HG02763 (cell line): ENCODE results near the gene SPOCK3.
A peak's percentile ranks its signal among the peaks of the same experiment; 100 is the strongest.
"Not testable (repeated sequence)": the region's sequence is repeated elsewhere in the genome, so short reads cannot be mapped to it uniquely, and the experiment has no call there.

Source experiments
- ATAC-seq: cut with Tn5 transposase; IDR thresholded peaks from one replicate; pipeline ENCODE4 v1.9.1; 2021; ENCODE audit warnings: mild to moderate bottlenecking, moderate library complexity; ENCODE audit not compliant: unreplicated experiment

Gene SPOCK3

GRCh38 chr4:166968219-166968618 is 266.1 kb downstream of the SPOCK3 start:
- ATAC-seq, result not testable (repeated sequence)

DNA sequence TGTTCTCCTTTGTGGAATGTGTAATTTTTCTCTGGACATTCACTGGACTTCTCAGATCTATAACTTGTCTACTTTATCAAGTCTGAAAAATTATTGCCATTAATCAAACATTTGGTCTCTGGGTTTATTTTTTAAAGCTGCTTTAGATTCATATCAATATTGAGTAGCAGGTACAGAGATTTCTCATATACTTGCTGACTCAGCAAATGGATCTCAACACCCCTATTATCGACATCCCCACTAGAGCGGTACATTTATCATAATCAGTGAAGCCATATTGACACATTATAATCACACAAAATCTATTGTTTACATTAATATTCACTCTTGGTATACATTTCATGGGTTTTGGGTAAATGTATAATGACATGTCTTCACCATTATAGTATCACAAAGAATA is 268.7 kb downstream of the SPOCK3 start:
- no peak for ATAC-seq

- ATAC-seq, result no peak
These were observed 276.8 kb downstream of the SPOCK3 start for GRCh38 chr4:166957451-166957850.

DNA sequence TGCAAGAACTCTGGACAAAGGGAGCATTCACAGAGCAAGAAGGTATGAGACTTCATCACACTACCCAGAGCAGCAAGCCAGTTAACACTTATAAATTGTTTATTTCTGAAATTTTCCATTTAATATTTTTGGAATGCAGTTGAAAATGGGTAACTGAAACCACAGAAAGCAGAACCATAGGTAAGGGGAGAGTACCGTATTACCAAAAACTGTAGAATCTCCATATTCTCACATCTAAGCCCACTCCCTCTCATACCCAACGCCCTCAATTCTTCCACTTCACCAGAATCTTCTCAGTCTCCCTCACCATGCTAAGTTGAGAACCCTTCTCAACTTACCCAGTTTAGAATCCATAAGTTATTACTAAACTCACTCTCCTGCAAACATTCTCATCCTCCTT is 277.8 kb downstream of the SPOCK3 start:
- no peak for ATAC-seq

DNA sequence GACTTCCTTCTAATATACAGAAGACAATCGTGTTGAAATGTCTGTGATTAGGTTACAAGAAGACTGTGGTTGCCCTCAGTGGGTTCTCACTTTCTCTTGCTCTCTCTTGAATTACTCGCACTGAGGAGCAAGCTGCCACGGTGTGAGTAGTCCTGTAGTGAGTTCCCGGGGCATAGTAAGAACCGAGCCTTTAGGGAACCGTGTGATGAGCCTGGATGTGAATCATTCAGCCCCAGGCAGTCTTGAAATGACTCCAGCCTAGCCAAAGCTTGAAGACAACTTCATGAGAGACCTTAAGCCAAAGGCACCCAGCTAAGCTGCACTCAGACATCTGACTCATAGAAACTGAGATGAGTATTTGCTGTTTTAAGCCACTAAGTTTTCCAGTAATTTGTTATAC is 292.7 kb downstream of the SPOCK3 start:
- ATAC-seq, result no peak

DNA sequence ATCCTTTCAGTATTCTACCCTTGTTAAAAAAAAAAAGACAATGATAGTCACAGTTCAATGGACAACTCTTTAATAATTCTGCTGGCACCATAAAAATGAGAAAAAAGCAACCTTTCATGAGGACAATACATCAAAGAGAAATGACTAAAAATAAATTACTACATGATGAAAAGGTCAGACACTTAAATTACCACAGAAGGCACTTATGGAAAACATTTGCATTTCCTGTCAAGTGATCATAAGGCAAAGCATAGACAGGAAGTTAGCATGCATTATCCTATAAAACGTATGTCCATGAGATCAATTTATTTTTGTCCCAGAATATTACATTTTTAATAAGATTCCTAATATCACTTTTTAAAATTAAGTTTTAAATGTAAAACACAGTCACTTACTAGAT is 303.8 kb downstream of the SPOCK3 start:
- no peak for ATAC-seq

DNA sequence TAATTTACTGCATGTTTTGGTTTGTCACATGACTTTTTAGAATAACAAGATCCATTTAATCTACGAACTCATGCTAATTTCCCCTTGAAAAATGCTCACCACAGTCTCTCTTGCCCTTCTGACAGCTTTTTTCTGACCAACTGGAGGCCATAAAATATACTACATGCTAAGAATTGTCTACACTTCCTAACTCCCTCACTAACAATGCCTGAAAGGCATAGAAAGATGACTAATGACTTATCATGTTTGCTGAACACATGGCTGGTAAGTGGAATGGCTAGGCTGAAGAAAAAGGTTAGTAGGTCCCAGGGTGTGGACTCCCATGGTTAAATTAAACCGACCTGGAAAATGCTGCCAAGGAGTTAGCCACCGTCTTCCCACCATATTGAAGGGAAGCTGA is 309.9 kb downstream of the SPOCK3 start:
- ATAC-seq, result no peak

DNA sequence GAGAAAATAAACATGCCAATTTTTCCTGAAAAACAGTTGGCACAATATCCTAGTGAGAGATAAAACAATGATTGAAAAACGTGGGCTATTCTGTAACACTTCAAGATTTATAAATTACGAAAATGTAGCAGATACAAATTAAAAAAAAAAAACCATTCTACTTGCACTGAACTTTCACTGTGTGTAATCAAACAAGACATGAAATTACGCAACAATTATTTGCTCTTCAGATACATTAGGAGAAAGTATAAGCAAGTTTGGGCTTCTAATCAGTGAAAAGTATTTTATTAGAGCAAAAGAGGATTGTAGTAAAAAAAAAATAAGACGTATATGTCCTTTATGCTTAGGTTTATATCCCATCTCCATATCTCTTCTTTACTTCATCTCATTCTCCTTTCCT is 320.4 kb downstream of the SPOCK3 start:
- ATAC-seq, result no peak

GRCh38 chr4:166903408-166903807 is 330.9 kb downstream of the SPOCK3 start:
- no peak for ATAC-seq

DNA sequence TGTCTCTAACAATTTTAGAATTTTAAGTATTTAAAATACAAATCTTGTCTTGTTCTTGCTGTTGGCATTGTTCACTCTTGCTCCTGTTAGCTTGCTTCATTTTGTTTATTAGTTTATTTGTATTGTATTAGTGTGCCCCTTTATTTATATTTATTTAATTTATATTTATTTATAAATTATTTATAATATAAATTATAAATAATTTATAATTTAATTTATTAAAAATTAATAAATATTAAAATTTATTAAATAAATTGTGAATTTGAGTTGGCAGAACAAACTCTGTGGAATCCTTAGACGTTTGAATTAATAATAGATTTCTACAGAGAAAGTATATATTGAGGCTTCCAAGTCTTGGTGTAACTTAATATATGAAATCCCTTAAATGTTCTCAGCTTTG is 331.4 kb downstream of the SPOCK3 start:
- no peak for ATAC-seq

- peak; percentile 64 for ATAC-seq
These were observed 338.0 kb downstream of the SPOCK3 start for GRCh38 chr4:166896254-166896653.

- ATAC-seq, result no peak
These were observed 338.5 kb downstream of the SPOCK3 start for GRCh38 chr4:166895771-166896170.

DNA sequence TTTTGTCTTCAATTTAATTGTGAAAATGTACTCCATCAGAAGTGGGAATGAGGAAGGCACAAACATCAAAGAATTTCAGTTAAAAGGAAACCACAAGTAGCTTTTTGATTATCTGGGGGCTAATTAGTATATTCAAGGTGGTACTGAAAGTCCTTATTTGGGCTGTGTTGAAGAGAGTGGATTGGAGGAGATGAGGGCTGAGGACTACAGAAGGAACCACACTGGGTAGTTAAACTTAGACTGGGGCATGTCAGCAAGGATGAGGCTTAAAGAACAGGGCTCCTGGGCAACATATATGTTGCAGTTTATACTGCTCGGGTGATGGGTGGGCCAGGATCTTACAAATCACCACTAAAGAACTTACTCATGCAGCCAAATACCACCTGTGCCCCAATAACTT is 346.8 kb downstream of the SPOCK3 start:
- ATAC-seq, result no peak

- ATAC-seq, result no peak
These were observed 347.6 kb downstream of the SPOCK3 start for GRCh38 chr4:166886718-166887117.

- ATAC-seq, result no peak
These were observed 352.1 kb downstream of the SPOCK3 start for GRCh38 chr4:166882221-166882620.

DNA sequence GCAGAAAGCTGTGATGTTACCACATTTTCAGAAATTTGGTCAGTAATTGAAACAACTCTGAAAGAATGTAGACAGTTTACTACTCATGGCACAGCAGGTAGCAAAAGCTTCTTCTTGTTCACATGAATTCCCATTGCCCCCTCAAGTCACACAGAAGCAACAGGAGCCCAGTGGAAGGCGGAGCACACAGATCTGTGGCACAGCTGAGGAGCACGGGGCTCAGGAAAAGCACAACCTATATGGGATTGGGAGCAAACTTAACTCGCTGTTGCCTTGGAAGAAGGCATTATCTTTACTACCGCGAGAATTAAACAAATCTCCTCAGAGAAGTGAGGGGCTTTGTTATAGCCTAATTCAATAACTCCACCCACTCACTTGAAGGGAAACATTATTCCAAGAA is 358.5 kb downstream of the SPOCK3 start:
- no peak for ATAC-seq

DNA sequence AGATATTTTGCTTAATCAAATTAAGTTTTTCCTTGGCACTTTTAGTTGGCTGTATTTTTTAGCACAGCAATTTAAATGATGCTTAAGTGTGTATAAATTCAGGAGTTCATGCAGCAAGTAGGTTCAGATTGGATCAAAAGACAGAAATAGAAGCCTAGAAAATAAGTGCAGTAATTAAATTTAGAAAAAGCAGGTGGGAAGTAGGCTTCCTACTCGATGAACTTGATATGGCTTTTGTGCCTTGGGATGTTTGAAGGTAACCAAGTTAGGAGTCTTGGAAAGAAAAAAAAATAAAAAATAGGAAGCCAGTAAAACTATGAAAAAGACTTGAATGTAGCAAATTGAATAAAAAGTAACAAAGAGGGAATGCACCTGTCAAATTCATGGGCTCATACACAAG is 372.3 kb downstream of the SPOCK3 start:
- ATAC-seq, result no peak

DNA sequence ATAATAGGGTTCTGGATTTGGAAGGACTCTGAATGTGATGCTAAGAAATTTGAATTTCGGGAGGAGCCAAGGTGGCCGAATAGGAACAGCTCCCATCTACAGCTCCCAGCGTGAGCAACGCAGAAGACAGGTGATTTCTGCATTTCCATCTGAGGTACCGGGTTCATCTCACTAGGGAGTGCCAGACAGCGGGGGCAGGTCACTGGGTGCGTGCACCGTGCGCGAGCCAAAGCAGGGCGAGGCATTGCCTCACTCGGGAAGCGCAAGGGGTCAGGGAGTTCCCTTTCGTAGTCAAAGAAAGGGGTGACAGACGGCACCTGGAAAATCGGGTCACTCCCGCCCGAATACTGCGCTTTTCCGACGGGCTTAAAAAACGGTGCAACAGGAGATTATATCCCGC is 383.9 kb downstream of the SPOCK3 start:
- not testable (repeated sequence) for ATAC-seq

GRCh38 chr4:166846939-166847338 is 387.4 kb downstream of the SPOCK3 start:
- ATAC-seq, result no peak

GRCh38 chr4:166842795-166843261 is 391.5 kb downstream of the SPOCK3 start:
- ATAC-seq, result no peak

DNA sequence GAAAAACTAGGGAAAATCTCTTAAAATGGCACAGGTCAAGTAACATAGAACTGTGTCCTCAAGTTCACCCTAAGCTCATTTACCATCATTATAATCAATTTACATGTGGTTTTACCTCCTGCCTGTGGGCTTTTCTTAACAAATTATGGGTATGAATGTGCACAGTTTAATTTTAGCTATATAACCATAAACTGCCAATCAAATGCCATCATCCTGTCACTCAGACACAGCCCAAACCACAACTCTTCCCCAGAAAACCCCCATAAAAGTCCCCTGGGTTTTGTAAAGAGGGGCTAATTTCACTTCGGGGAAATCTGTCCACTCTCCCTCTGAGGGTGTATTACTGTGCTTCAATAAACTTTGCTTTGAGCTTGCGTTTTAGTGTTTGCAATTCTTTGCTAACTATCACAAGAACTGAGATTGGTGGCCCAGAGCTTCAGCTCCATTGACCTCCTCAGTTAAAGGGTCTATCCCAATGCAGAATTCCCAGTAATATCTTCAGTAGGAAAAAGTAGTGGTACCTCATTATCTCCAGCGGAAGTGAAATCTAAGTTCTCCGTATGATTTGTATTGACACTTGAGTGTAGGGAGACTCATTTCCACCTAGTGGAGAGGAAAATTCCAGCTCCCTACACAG is 394.6 kb downstream of the SPOCK3 start:
- peak; percentile 76 for ATAC-seq

- peak; percentile 55 for ATAC-seq
These were observed 395.2 kb downstream of the SPOCK3 start for GRCh38 chr4:166838975-166839614.

GRCh38 chr4:166836865-166837264 is 397.4 kb downstream of the SPOCK3 start:
- ATAC-seq, result no peak
